NCI-H345 treated with DMSO at 0.1 percent for 48 hours (cell line): Measurements from ENCODE around the gene TTC12.
A peak's percentile ranks its signal among the peaks of the same experiment; 100 is the strongest.

Experiments used
- DNase-seq: peaks from one replicate; lab custom pipeline; 2025; ENCODE audit not compliant: unreplicated experiment; lab: John Stamatoyannopoulos, UW

Gene TTC12

GRCh38 chr11:113400631-113401230, 86.3 kb downstream of the TTC12 start:
- no peak for DNase-seq

- peak; percentile 89 for DNase-seq
These were observed 87.3 kb downstream of the TTC12 start for GRCh38 chr11:113401718-113402117.

- DNase-seq: no peak
These were observed 90.6 kb downstream of the TTC12 start for GRCh38 chr11:113404859-113405430.

GRCh38 chr11:113405724-113406478, 91.5 kb downstream of the TTC12 start:
- no peak for DNase-seq

GRCh38 chr11:113407163-113407562, 92.8 kb downstream of the TTC12 start:
- DNase-seq: no peak

- no peak for DNase-seq
These were observed 93.8 kb downstream of the TTC12 start for GRCh38 chr11:113408206-113408605.

GRCh38 chr11:113408887-113409286, 94.5 kb downstream of the TTC12 start:
- no peak for DNase-seq

- no peak for DNase-seq
These were observed 95.1 kb downstream of the TTC12 start for GRCh38 chr11:113409526-113409925.

- no peak for DNase-seq
These were observed 96.2 kb downstream of the TTC12 start for GRCh38 chr11:113410414-113411135.

GRCh38 chr11:113411536-113411935, 97.2 kb downstream of the TTC12 start:
- peak; percentile 53 for DNase-seq

GRCh38 chr11:113412675-113413074, 98.3 kb downstream of the TTC12 start:
- no peak for DNase-seq

GRCh38 chr11:113415343-113415742, 101.0 kb downstream of the TTC12 start:
- DNase-seq: no peak
